GM13976 (cell line): ENCODE results near the gene RAB5IF.

Experiments
- DNase-seq: peaks from one replicate; pipeline ENCODE4 v3.0.0; 2012; ENCODE audit warnings: low spot score
- CTCF ChIP-seq: IDR thresholded peaks from 2 replicates; pipeline ENCODE4 v1.5.1; 2012; ENCODE audit warnings: borderline replicate concordance, mild to moderate bottlenecking; ENCODE audit not compliant: insufficient read depth; ENCODE audit errors: extremely low read depth, missing control alignments, control extremely low read depth
- in situ Hi-C: fragments of 300-500 bp; cut with MboI; formaldehyde crosslinking; loops from one replicate; pipeline ENCODE4 v1.12.0; 2022; ENCODE audit warnings: low sequenced_read_pairs, mixed read lengths, inconsistent platforms; ENCODE audit not compliant: unreplicated experiment

Gene RAB5IF

GRCh38 chr20:36578356-36579041 is 27.1 kb upstream of the RAB5IF start:
- TF ChIP-seq CTCF = no peak
- peak; percentile 7 for DNase-seq
- in situ Hi-C loops = no loop called here

- DNase-seq = no peak
- no peak for TF ChIP-seq CTCF
- in situ Hi-C loops = no loop called here
Measured at GRCh38 chr20:36579996-36580545, 25.5 kb upstream of the RAB5IF start.

GRCh38 chr20:36582322-36582721 is 23.3 kb upstream of the RAB5IF start:
- no peak for TF ChIP-seq CTCF
- in situ Hi-C loops = no loop called here
- no peak for DNase-seq

GRCh38 chr20:36582821-36583220 is 22.8 kb upstream of the RAB5IF start:
- in situ Hi-C loops = no loop called here
- no peak for TF ChIP-seq CTCF
- no peak for DNase-seq

GRCh38 chr20:36584018-36584481 is 21.5 kb upstream of the RAB5IF start:
- peak; percentile 4 for DNase-seq
- TF ChIP-seq CTCF = no peak
- in situ Hi-C loops = no loop called here

GRCh38 chr20:36585410-36586125 is 20.0 kb upstream of the RAB5IF start:
- TF ChIP-seq CTCF = no peak
- peak; percentile 12 for DNase-seq
- in situ Hi-C loops = no loop called here
